HG02763 (cell line): Measurements from ENCODE around the gene DOCK1.

Source experiments
- ATAC-seq: cut with Tn5 transposase; IDR thresholded peaks from one replicate; pipeline ENCODE4 v1.9.1; 2021; ENCODE audit warnings: mild to moderate bottlenecking, moderate library complexity; ENCODE audit not compliant: unreplicated experiment

Gene DOCK1

DNA sequence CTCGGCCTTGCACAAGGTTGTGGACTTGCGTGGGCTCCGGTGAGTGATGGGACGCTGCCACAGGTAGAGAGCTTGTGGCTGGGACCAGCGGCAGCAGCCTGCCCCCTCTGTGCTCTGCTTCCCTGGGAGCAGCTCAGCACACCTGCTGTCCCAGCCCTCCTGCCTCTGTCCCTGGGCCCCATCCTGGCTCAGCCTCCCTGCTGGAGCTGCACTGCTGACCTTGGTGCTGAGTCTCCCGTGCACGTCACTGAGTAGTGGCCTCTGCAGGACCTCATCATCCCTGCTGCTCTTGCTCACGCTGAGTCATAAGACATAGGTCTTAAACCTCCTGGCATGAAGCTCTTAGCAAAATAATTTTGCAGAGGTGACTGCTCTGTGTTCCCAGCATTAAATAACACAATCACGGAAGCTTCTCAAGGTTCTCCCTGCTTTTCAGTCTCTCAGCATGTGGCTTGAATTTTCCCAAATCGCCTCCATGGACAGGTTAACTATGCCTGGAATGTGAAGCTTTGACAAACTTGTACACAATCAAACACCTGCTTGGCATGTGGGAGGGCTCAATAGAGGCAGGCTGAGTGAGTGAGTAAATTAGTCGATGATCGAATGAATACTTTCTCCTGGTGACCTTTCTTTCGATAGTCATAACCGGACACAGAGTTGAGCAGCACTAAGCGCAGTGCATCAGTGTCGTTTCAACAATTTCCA is 580.1 kb downstream of the DOCK1 start:
- ATAC-seq: no peak

DNA sequence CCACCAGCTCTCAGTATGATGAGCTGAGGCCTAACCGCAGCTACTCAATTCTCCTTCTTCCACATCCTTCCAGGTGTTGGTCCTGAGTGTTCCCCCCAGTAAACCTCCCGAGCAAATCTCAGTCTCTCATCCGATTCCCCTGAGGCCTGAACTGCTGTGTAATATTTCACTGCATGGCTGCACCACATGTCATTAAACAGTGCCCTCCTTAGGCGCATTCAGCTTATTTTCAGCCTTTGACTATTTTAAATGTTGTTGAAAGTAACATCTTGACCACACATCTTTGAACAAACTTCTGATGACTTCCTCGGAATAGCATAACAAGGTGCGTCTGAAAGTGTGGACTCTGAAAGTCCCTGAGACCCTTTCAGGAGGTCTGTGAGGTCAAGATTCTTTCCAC is 581.1 kb downstream of the DOCK1 start:
- ATAC-seq: no peak

DNA sequence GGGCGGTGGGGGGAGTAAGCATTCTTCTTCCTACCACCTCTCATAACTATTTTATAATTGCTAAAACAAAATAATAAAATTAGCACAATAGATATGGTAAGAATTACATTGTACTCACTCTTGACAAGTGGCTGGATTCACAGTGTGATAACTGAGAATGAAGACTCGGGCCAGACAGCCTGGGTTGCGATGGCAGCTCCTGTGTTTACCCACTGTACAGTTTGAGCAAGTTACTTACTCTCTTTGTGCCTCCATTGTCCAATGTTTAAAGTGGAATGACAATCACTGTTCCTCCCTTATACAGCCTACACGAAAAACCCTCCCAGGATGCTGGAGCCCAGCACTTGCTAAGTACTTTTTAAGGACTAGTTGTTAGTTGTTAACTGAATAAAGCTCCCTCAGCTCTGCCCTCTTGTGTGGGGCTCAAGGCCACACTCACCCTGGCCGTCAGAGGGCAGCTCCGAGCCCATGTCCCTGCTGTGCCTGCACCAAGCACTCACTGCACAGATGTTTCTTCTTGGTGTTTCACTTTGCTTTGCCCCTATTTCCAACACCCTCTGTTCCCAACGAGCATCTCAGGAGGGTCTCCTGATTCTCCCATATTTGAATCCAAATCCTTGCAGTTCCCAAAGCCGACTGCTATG is 587.5 kb downstream of the DOCK1 start:
- ATAC-seq: no peak

DNA sequence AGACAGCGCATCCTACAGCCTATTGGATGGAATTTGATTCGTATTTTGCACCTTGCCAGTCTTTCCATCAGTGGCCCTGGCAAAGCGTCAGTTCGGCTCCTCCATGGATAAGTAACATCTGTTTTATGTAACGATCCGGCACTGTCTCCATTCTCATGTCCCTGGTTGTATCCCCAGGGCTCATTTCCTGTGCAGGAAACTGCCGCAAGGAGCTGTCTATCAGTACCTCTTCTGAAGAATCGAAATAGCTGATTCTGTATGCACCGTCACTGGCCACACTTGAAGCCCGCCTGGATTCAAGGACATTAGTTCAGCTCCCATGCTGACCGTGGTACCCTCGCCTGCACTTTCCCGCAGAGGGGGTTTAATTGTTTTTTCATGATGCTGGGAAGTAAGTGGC is 590.8 kb downstream of the DOCK1 start:
- ATAC-seq: no peak

DNA sequence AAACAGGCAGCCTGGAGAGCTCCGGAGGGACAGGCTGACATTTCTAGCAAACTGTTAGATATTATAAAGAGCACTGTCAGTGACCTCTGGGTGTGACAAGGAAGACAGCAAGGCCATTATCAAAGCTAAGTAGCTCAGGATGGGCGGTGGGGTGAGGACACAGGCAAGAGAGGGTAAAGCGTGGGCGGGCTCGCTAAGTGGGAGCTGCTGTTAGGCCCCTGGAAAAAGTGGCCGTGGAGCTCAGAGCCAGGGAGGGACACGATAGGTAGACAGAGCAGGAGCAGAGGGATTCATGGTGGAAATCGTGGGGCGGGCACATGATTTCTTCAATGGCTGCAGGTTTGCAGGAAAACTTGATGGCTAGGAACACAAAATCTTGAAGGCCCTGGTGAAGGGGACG is 592.5 kb downstream of the DOCK1 start:
- no peak for ATAC-seq

DNA sequence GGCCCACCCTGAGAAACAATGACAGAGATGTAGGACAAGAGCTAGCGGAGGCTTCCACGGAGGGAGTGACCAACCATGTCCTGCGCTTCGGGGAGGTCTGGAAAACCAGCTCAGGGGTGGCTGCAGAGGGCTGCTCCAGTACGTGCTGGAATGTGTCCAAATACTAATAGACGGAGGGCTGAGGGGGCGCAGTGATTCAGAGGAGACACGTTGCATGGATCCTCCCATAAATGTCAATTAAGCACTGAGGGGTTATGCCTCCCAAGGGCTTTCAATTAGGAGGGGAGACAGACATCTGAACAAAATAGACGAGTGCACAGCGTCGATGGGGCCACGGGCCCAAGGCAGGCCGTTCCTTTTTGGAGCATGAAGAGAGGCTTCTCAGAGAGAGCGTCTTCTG is 592.9 kb downstream of the DOCK1 start:
- no peak for ATAC-seq

DNA sequence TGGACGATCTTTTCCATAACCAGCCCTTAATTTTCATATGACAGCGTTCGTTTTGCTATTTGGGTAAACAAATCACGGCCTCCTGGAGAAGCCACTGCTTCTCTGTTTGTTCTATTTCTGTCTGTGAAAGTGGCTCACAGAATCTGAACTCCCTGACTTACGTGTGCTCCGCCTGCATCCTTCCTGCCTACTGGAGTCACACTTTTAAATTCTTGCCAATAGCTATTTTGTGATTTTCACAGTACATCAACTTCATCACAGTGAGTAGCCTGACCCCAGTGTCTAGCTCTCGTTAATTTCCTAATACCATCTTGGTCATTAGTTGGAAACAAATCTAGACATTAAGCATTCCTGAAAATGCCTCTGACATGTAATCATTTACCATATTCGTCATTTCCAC is 594.9 kb downstream of the DOCK1 start:
- ATAC-seq: no peak
